GM10266 (cell line): Measurements from ENCODE around the gene TMEM129.

Experiments used
- DNase-seq: peaks from one replicate; pipeline ENCODE4 v3.0.0; 2012; ENCODE audit errors: extremely low spot score
- CTCF ChIP-seq: IDR thresholded peaks from 2 replicates; pipeline ENCODE4 v1.5.1; 2012; ENCODE audit warnings: mild to moderate bottlenecking, low read depth; ENCODE audit not compliant: control insufficient read depth, insufficient read depth; ENCODE audit errors: missing control alignments

TMEM129 gene

GRCh38 chr4:1726146-1726934 is 5.2 kb upstream of the TMEM129 start:
- peak; percentile 96 for TF ChIP-seq CTCF
- peak; percentile 86 for DNase-seq

- no peak for TF ChIP-seq CTCF
- no peak for DNase-seq
These were observed 4.4 kb upstream of the TMEM129 start for GRCh38 chr4:1725521-1725920.

GRCh38 chr4:1723131-1723801 is 2.1 kb upstream of the TMEM129 start:
- no peak for DNase-seq
- no peak for TF ChIP-seq CTCF

GRCh38 chr4:1722551-1723118 is 1.5 kb upstream of the TMEM129 start:
- no peak for TF ChIP-seq CTCF
- DNase-seq = no peak

- no peak for TF ChIP-seq CTCF
- no peak for DNase-seq
These were observed 785 bp upstream of the TMEM129 start for GRCh38 chr4:1721666-1722550.

GRCh38 chr4:1720163-1720983 is 750 bp downstream of the TMEM129 start:
- peak; percentile 2 for TF ChIP-seq CTCF
- DNase-seq = peak; percentile 69
